Neural cell (in vitro differentiated cells): ENCODE results near the gene TMEM187. TPM values are rescaled to one million over a fixed set of nuclear protein-coding genes. Genes with fewer than 3 reads are reported as not detected.

Experiments used
- H2AFZ ChIP-seq: fragments of 200-600, 300-800 bp; sonication (generic), shearing (Covaris generic); 2 replicates; pipeline ENCODE4 v1.6.0; 2014; ENCODE audit warnings: low read depth, mild to moderate bottlenecking, antibody characterized with exemption, low read length, moderate library complexity
- H3F3A ChIP-seq: fragments of 200-600 bp; shearing (Covaris generic); 2 replicates; pipeline ENCODE4 v1.6.1; 2016; ENCODE audit warnings: mild to moderate bottlenecking, moderate library complexity, mixed read lengths, antibody characterized with exemption, low read length; ENCODE audit not compliant: insufficient read depth, poor library complexity, severe bottlenecking
- H3K27ac ChIP-seq: fragments of 200-600, 300-800 bp; sonication (generic), shearing (Covaris generic); 2 replicates; pipeline ENCODE4 v1.5.1; 2014; ENCODE audit warnings: mild to moderate bottlenecking, low read length, moderate library complexity
- H3K27me3 ChIP-seq: fragments of 300-800, 200-600 bp; sonication (generic), shearing (Covaris generic); 2 replicates; pipeline ENCODE4 v1.6.0; 2014; ENCODE audit warnings: mild to moderate bottlenecking, low read depth, low read length, moderate library complexity; ENCODE audit not compliant: insufficient read depth
- H3K36me3 ChIP-seq: fragments of 300-800, 200-600 bp; sonication (generic), shearing (Covaris generic); 2 replicates; pipeline ENCODE4 v1.5.1; 2014; ENCODE audit warnings: mild to moderate bottlenecking, antibody characterized with exemption, low read length, moderate library complexity; ENCODE audit not compliant: insufficient read depth
- H3K4me2 ChIP-seq: fragments of 300-800, 200-600 bp; sonication (generic), shearing (Covaris generic); 2 replicates; pipeline ENCODE4 v1.6.0; 2014; ENCODE audit warnings: mild to moderate bottlenecking, low read length
- H3K4me3 ChIP-seq: fragments of 300-800, 200-600 bp; sonication (generic), shearing (Covaris generic); 2 replicates; pipeline ENCODE4 v1.5.1; 2014; ENCODE audit warnings: mild to moderate bottlenecking, low read length, moderate library complexity
- H3K79me2 ChIP-seq: fragments of 200-600 bp; shearing (Covaris generic); replicated peaks from 2 replicates; pipeline ENCODE4 v1.6.0; 2014; ENCODE audit warnings: mild to moderate bottlenecking, low read length, moderate library complexity; ENCODE audit not compliant: insufficient read depth
- H3K9ac ChIP-seq: fragments of 300-800, 200-600 bp; sonication (generic), shearing (Covaris generic); 2 replicates; pipeline ENCODE4 v1.6.1; 2016; ENCODE audit warnings: mild to moderate bottlenecking, low read length, mixed read lengths
- H3K9me2 ChIP-seq: fragments of 200-600 bp; shearing (Covaris generic); 2 replicates; pipeline ENCODE4 v1.6.1; 2016; ENCODE audit warnings: mild to moderate bottlenecking, low read length, mixed read lengths; ENCODE audit not compliant: insufficient read depth
- H3K9me3 ChIP-seq: fragments of 200-600, 300-800 bp; sonication (generic), shearing (Covaris generic); 2 replicates; pipeline ENCODE4 v1.6.1; 2016; ENCODE audit warnings: mild to moderate bottlenecking, mixed run types, low read length, moderate library complexity, mixed read lengths
- H4K20me1 ChIP-seq: fragments of 200-600 bp; shearing (Covaris generic); 2 replicates; pipeline ENCODE4 v1.6.1; 2016; ENCODE audit warnings: mild to moderate bottlenecking, mixed run types; ENCODE audit not compliant: insufficient read depth
- CTCF ChIP-seq: fragments of 450-650 bp; IDR thresholded peaks from 2 replicates; pipeline ENCODE4 v1.5.1; 2014; ENCODE audit warnings: antibody characterized with exemption, mild to moderate bottlenecking, moderate library complexity; ENCODE audit not compliant: poor library complexity, severe bottlenecking
- EP300 ChIP-seq: fragments of 450-650 bp; conservative IDR thresholded peaks from 2 replicates; pipeline ENCODE4 v1.6.1; 2014; ENCODE audit warnings: antibody characterized with exemption, mild to moderate bottlenecking, moderate library complexity; ENCODE audit not compliant: poor library complexity, severe bottlenecking
- EZH2 ChIP-seq: fragments of 200-600, 300-800 bp; shearing (Covaris generic), sonication (generic); IDR thresholded peaks from 2 replicates; pipeline ENCODE4 v1.6.1; 2014; ENCODE audit warnings: antibody characterized with exemption, low read length, borderline replicate concordance, mild to moderate bottlenecking; ENCODE audit not compliant: insufficient read depth, poor library complexity, severe bottlenecking
- MXI1 ChIP-seq: fragments of 450-650 bp; conservative IDR thresholded peaks from 2 replicates; pipeline ENCODE4 v1.6.1; 2014; ENCODE audit warnings: antibody characterized with exemption, mild to moderate bottlenecking; ENCODE audit not compliant: poor library complexity, severe bottlenecking
- POLR2AphosphoS5 ChIP-seq: IDR thresholded peaks from 2 replicates; pipeline ENCODE4 v1.6.1; 2012
- RAD21 ChIP-seq: fragments of 450-650 bp; conservative IDR thresholded peaks from 2 replicates; pipeline ENCODE4 v1.6.1; 2014; ENCODE audit warnings: antibody characterized with exemption, mild to moderate bottlenecking, moderate library complexity
- REST ChIP-seq: IDR thresholded peaks from 2 replicates; pipeline ENCODE4 v1.6.1; 2012; ENCODE audit warnings: borderline replicate concordance
- SMC3 ChIP-seq: fragments of 450-650 bp; conservative IDR thresholded peaks from 2 replicates; pipeline ENCODE4 v1.6.1; 2014; ENCODE audit warnings: antibody characterized with exemption, mild to moderate bottlenecking, moderate library complexity; ENCODE audit not compliant: poor library complexity
- TAF1 ChIP-seq: IDR thresholded peaks from 2 replicates; pipeline ENCODE4 v1.6.1; 2012; ENCODE audit warnings: low read depth
- polyA plus RNA-seq: library from polyadenylated mRNA; depleted of rRNA; stranded (reverse); fragments of >200 nt; gene quantifications from 2 replicates; pipeline ENCODE4 v1.2.3, GENCODE V29; 2014

TMEM187 gene
- polyA plus RNA-seq, 1 donor from 2014 or later: 5.2 TPM

- Histone ChIP-seq H4K20me1 (no peaks in the 10 kb centered on the region), H2AFZ (no peak overlapping the region), H3K27me3 (no peaks in the 10 kb centered on the region), H3K27ac (no peak overlapping the region), H3K4me2 (no peak overlapping the region), H3K4me3 (no peak overlapping the region), H3K9me3 (no peaks in the 10 kb centered on the region), H3K36me3 (no peaks in the 10 kb centered on the region), H3K9ac (no peak overlapping the region), H3K9me2 (no peaks in the 10 kb centered on the region), H3K79me2 (no peaks in the 10 kb centered on the region), H3F3A (no peaks in the 10 kb centered on the region)
- TF ChIP-seq TAF1 (no peak), RAD21 (no peak), MXI1 (no peak), SMC3 (no peak), POLR2AphosphoS5 (no peak), REST (no peak), EZH2 (no peak), CTCF (no peak), EP300 (no peak)
Measured at GRCh38 chrX:154004315-154004714, 31.8 kb downstream of the TMEM187 start.

GRCh38 chrX:154006947-154007346 lies 34.4 kb downstream of the TMEM187 start:
- Histone ChIP-seq H3F3A (no peaks in the 10 kb centered on the region), H3K9me2 (no peaks in the 10 kb centered on the region), H4K20me1 (no peaks in the 10 kb centered on the region), H3K79me2 (no peaks in the 10 kb centered on the region), H3K4me2 (no peak overlapping the region), H3K36me3 (no peaks in the 10 kb centered on the region), H3K4me3 (no peak overlapping the region), H3K9ac (no peak overlapping the region), H3K9me3 (no peaks in the 10 kb centered on the region), H3K27me3 (no peaks in the 10 kb centered on the region), H3K27ac (no peak overlapping the region), H2AFZ (no peak overlapping the region)
- TF ChIP-seq POLR2AphosphoS5: no peak
- no peak for TF ChIP-seq EP300
- TF ChIP-seq SMC3: no peak
- no peak for TF ChIP-seq EZH2

- Histone ChIP-seq H4K20me1 (no peaks in the 10 kb centered on the region), H3F3A (no peaks in the 10 kb centered on the region), H3K27ac (no peak overlapping the region), H3K79me2 (no peaks in the 10 kb centered on the region), H2AFZ (no peak overlapping the region), H3K4me3 (no peak overlapping the region), H3K9me3 (no peaks in the 10 kb centered on the region), H3K36me3 (no peaks in the 10 kb centered on the region), H3K27me3 (no peaks in the 10 kb centered on the region), H3K9me2 (no peaks in the 10 kb centered on the region), H3K9ac (no peak overlapping the region), H3K4me2 (no peak overlapping the region)
- TF ChIP-seq CTCF: no peak
- no peak for TF ChIP-seq REST
- no peak for TF ChIP-seq POLR2AphosphoS5
- no peak for TF ChIP-seq SMC3
- no peak for TF ChIP-seq TAF1
- no peak for TF ChIP-seq EP300
- TF ChIP-seq RAD21: no peak
- no peak for TF ChIP-seq MXI1
- no peak for TF ChIP-seq EZH2
Measured at GRCh38 chrX:154008521-154008920, 36.0 kb downstream of the TMEM187 start.
